SK-N-SH treated with all-trans-retinoic acid at 6 μM for 48 hours (cell line): ENCODE data around the gene BANP.

Experiments used
- ATAC-seq: fragments of 200-7000 bp; cut with Tn5 transposase; 3 replicates; pipeline ENCODE4 v1.9.1; 2020; ENCODE audit warnings: mild to moderate bottlenecking, moderate library complexity
- ARNTL ChIP-seq: fragments of 450-650 bp; formaldehyde crosslinking; IDR thresholded peaks from 2 replicates; pipeline ENCODE4 v1.5.0; 2020; ENCODE audit warnings: low read depth, mild to moderate bottlenecking, moderate library complexity, borderline replicate concordance
- BACH2 ChIP-seq: fragments of 250-450 bp; sonication (Bioruptor Pico); IDR thresholded peaks from 2 replicates; pipeline ENCODE4 v1.9.0; 2021; ENCODE audit warnings: mild to moderate bottlenecking, borderline replicate concordance
- CSDC2 ChIP-seq: fragments of 250-450 bp; sonication (Bioruptor Pico); IDR thresholded peaks from 2 replicates; pipeline ENCODE4 v1.5.0; 2020; ENCODE audit warnings: mild to moderate bottlenecking, moderate library complexity
- GLIS3 ChIP-seq: fragments of 250-450 bp; sonication (Bioruptor Pico); IDR thresholded peaks from 2 replicates; pipeline ENCODE4 v1.5.0; 2020; ENCODE audit warnings: mild to moderate bottlenecking, moderate library complexity
- PPARA ChIP-seq: fragments of 250-450 bp; sonication (Bioruptor Pico); IDR thresholded peaks from 2 replicates; pipeline ENCODE4 v1.5.0; 2020; ENCODE audit warnings: mild to moderate bottlenecking, borderline replicate concordance
- RARB ChIP-seq: fragments of 250-450 bp; sonication (Bioruptor Pico); IDR thresholded peaks from 2 replicates; pipeline ENCODE4 v1.8.0; 2021; ENCODE audit warnings: mild to moderate bottlenecking, moderate library complexity
- SNAI2 ChIP-seq: fragments of 250-450 bp; sonication (Bioruptor Pico); IDR thresholded peaks from 2 replicates; pipeline ENCODE4 v1.5.0; 2020; ENCODE audit warnings: mild to moderate bottlenecking, moderate library complexity
- TCF4 ChIP-seq: fragments of 250-450 bp; sonication (Bioruptor Pico); IDR thresholded peaks from 2 replicates; pipeline ENCODE4 v1.8.0; 2021; ENCODE audit warnings: mild to moderate bottlenecking, moderate library complexity, borderline replicate concordance
- TOX ChIP-seq: fragments of 250-450 bp; sonication (Bioruptor Pico); IDR thresholded peaks from 2 replicates; pipeline ENCODE4 v1.8.0; 2021; ENCODE audit warnings: mild to moderate bottlenecking, moderate library complexity, borderline replicate concordance
- TSHZ2 ChIP-seq: fragments of 250-450 bp; sonication (Bioruptor Pico); IDR thresholded peaks from 2 replicates; pipeline ENCODE4 v1.5.0; 2020; ENCODE audit warnings: mild to moderate bottlenecking, moderate library complexity
- ZFP3 ChIP-seq: fragments of 250-450 bp; sonication (Bioruptor Pico); IDR thresholded peaks from 2 replicates; pipeline ENCODE4 v1.5.0; 2020; ENCODE audit warnings: mild to moderate bottlenecking, moderate library complexity
- ZFP30 ChIP-seq: fragments of 450-650 bp; formaldehyde crosslinking; IDR thresholded peaks from 2 replicates; pipeline ENCODE4 v1.5.0; 2022; ENCODE audit warnings: mild to moderate bottlenecking, moderate library complexity
- ZNF565 ChIP-seq: fragments of 450-650 bp; formaldehyde crosslinking; conservative IDR thresholded peaks from 2 replicates; pipeline ENCODE4 v1.5.0; 2020; ENCODE audit warnings: low read depth, mild to moderate bottlenecking, moderate library complexity
- ZNF70 ChIP-seq: fragments of 450-650 bp; formaldehyde crosslinking; IDR thresholded peaks from 2 replicates; pipeline ENCODE4 v1.5.0; 2020; ENCODE audit warnings: mild to moderate bottlenecking, moderate library complexity
- ZNF8 ChIP-seq: fragments of 450-650 bp; formaldehyde crosslinking; IDR thresholded peaks from 2 replicates; pipeline ENCODE4 v1.5.0; 2020; ENCODE audit warnings: mild to moderate bottlenecking, moderate library complexity
- TF ChIP-seq, protein P1 (sequence below): fragments of 250-450 bp; sonication (Bioruptor Pico); IDR thresholded peaks from 2 replicates; pipeline ENCODE4 v1.8.0; 2021; ENCODE audit warnings: low read depth, mild to moderate bottlenecking, moderate library complexity, borderline replicate concordance
- TF ChIP-seq, protein P2 (sequence below): fragments of 250-450 bp; sonication (Bioruptor Pico); IDR thresholded peaks from 2 replicates; pipeline ENCODE4 v1.8.0; 2020; ENCODE audit warnings: mild to moderate bottlenecking, moderate library complexity, borderline replicate concordance
- TF ChIP-seq, protein P3 (sequence below): fragments of 250-450 bp; sonication (Bioruptor Pico); IDR thresholded peaks from 2 replicates; pipeline ENCODE4 v1.5.1; 2021; ENCODE audit warnings: mild to moderate bottlenecking, moderate library complexity

Gene BANP

DNA sequence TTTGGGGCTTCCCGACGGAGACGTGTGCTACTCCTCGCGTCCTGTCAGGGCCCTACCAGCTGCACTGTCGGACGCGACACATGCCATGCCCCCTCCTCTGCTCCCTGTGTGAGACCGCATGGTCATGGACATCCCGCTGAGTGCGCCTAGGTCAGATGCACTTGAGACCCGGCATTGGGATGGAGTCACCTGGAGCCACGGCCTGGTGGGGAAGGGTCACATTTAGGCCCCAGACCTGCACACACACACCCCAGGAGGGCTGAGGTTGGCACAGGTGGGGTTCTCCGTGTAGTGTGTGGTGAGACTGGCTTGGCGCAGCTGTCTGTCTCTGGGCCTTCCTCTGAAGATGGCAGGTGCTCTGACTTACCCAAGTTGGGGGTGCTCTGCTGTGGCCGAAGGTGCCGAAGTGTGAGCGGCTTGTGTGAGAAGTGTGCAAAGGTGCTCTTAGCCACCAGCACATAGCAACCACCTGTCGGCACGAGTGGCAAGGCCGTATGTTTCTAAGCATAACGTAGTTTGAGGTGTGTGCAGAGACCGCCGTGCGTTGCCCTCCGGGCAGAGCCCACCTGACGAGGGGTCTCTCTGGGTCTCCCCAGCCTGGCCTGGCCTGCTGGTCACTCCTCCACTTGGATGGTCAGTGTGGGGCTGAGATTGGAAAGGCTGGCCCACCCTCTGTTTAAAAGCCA is 108.6 kb downstream of the BANP start (continued):
- no peak for TF ChIP-seq TSHZ2 (CRISPR knock-in tag)
- no peak for TF ChIP-seq ARNTL (CRISPR knock-in tag)
- no peak for TF ChIP-seq ZNF70 (CRISPR knock-in tag)

- no peak for ATAC-seq
- no peak for TF ChIP-seq ZFP30
- TF ChIP-seq SNAI2 (CRISPR knock-in tag) = no peak
- TF ChIP-seq GLIS3 (CRISPR knock-in tag) = no peak
Observed at GRCh38 chr16:88060524-88061219, 109.4 kb downstream of the BANP start.

GRCh38 chr16:88061346-88062110 is 110.3 kb downstream of the BANP start:
- ATAC-seq = no peak
- no peak for TF ChIP-seq SNAI2 (CRISPR knock-in tag)
- TF ChIP-seq RARB (CRISPR knock-in tag) = no peak
- no peak for TF ChIP-seq PPARA (CRISPR knock-in tag)
- TF ChIP-seq, protein P1, sequence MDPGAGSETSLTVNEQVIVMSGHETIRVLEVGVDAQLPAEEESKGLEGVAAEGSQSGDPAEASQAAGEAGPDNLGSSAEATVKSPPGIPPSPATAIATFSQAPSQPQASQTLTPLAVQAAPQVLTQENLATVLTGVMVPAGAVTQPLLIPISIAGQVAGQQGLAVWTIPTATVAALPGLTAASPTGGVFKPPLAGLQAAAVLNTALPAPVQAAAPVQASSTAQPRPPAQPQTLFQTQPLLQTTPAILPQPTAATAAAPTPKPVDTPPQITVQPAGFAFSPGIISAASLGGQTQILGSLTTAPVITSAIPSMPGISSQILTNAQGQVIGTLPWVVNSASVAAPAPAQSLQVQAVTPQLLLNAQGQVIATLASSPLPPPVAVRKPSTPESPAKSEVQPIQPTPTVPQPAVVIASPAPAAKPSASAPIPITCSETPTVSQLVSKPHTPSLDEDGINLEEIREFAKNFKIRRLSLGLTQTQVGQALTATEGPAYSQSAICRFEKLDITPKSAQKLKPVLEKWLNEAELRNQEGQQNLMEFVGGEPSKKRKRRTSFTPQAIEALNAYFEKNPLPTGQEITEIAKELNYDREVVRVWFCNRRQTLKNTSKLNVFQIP = no peak
- no peak for TF ChIP-seq GLIS3 (CRISPR knock-in tag)
- no peak for TF ChIP-seq TCF4
- no peak for TF ChIP-seq ZFP30
- TF ChIP-seq BACH2 (CRISPR knock-in tag) = no peak
- TF ChIP-seq ZNF8 (CRISPR knock-in tag) = no peak
- TF ChIP-seq, protein P2, sequence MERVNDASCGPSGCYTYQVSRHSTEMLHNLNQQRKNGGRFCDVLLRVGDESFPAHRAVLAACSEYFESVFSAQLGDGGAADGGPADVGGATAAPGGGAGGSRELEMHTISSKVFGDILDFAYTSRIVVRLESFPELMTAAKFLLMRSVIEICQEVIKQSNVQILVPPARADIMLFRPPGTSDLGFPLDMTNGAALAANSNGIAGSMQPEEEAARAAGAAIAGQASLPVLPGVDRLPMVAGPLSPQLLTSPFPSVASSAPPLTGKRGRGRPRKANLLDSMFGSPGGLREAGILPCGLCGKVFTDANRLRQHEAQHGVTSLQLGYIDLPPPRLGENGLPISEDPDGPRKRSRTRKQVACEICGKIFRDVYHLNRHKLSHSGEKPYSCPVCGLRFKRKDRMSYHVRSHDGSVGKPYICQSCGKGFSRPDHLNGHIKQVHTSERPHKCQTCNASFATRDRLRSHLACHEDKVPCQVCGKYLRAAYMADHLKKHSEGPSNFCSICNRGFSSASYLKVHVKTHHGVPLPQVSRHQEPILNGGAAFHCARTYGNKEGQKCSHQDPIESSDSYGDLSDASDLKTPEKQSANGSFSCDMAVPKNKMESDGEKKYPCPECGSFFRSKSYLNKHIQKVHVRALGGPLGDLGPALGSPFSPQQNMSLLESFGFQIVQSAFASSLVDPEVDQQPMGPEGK (CRISPR knock-in tag) = no peak

DNA sequence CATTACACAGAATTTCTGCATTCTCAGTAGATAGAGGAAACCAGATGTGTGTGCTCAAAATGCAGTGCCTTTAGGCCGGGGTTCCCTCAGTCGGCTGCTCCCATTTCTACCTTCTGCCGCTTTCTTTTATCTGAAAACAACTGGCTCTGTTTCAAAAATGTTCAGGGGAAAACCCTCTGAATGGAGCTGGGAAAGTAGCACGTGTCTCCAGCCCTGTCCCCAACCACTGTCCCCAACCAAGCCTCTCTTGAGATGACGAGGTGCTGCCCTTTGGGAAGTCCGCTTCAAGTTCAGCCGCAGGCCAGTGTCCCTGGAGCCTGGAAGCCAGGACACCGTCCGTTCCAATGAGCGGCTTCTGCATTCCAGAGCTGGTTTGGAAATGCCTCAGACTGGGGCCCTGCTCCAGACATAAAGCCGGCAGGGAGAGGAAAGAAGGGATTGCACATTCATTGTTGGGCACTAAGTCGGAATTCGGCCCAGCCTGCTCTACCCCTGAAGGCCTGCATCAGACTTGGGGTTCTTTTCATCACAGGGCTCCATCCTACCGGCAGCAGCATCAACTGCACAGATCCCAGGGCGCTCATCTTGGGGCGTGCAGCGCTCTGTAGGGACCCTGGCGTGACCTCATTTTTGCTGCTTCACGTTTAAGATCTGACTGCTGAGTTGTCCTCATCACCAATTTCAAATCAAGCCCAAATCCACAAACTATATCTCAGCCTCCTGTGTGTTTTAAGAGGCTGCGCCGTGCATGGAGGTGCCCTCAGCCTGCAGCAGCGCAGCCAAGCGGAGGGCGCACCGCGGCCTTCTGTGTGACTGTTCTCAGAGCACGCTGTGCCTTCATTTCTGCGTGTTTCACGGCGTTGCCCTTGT is 111.3 kb downstream of the BANP start:
- peak; percentile 90 for ATAC-seq
- TF ChIP-seq ZNF8 (CRISPR knock-in tag) = no peak
- no peak for TF ChIP-seq ZFP30
- TF ChIP-seq, protein P3, sequence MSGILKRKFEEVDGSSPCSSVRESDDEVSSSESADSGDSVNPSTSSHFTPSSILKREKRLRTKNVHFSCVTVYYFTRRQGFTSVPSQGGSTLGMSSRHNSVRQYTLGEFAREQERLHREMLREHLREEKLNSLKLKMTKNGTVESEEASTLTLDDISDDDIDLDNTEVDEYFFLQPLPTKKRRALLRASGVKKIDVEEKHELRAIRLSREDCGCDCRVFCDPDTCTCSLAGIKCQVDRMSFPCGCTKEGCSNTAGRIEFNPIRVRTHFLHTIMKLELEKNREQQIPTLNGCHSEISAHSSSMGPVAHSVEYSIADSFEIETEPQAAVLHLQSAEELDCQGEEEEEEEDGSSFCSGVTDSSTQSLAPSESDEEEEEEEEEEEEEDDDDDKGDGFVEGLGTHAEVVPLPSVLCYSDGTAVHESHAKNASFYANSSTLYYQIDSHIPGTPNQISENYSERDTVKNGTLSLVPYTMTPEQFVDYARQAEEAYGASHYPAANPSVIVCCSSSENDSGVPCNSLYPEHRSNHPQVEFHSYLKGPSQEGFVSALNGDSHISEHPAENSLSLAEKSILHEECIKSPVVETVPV (CRISPR knock-in tag) = no peak
- TF ChIP-seq SNAI2 (CRISPR knock-in tag) = no peak
- TF ChIP-seq, protein P2 (CRISPR knock-in tag) = no peak
- no peak for TF ChIP-seq TSHZ2 (CRISPR knock-in tag)
- no peak for TF ChIP-seq CSDC2 (CRISPR knock-in tag)
- TF ChIP-seq RARB (CRISPR knock-in tag) = no peak
- TF ChIP-seq ZNF70 (CRISPR knock-in tag) = no peak
- no peak for TF ChIP-seq ZNF565 (CRISPR knock-in tag)
- no peak for TF ChIP-seq TOX
- TF ChIP-seq ZFP3 (CRISPR knock-in tag) = no peak
- TF ChIP-seq PPARA (CRISPR knock-in tag) = no peak
- no peak for TF ChIP-seq TCF4
